ENCODE results near the gene POP5. TPM values are rescaled to one million over a fixed set of nuclear protein-coding genes. Genes with fewer than 3 reads are reported as not detected.

Gene POP5
- total RNA-seq, 1 donor from 2014 or later: 36.5 TPM

DNA sequence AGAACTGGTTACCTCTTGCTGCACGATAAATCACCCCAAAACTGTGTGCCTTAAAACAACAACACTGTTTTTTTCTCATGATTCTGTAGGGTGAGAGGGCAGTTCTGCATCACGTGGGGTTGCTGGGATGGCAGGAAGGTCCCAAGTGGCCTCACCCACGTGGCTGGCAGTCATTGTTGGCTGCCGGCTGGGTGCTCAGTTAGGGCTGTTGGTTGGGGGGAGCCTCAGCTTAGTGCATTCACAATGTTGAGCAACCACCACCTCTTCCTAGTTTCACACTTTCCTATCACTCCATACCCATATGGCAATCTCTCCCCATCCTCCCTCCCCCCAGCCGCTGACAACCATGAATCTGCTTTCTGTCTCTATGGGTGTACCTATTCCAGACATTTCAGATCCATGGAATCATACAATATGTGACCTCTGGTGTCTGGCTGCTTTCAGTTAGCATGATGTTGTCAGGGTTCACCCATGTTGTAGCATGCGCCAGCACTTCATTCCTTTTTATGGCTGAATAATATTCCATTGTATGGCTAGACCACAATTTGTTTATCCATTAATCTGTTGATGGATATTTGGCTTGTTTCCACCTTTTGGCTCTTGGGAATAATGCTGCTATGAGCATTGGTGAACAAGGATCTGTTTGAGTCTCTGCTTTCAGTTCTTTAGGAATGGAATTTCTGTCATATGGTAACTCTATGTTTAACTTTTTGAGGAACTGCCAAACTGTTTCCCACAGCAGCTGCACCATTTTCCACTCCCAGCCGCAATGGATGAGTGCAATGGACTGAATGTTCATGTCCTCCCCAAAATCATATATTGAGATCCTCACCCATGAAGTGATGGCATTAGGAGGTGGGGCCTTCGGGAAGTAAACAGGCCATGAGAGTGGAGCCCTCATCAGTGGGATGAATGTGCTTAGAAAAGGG lies 11.2 kb upstream of the POP5 start:
- no peak for DNase-seq (ENCODE audit: low spot score)
- intact Hi-C loops (cut with DNase I): no loop called here

DNA sequence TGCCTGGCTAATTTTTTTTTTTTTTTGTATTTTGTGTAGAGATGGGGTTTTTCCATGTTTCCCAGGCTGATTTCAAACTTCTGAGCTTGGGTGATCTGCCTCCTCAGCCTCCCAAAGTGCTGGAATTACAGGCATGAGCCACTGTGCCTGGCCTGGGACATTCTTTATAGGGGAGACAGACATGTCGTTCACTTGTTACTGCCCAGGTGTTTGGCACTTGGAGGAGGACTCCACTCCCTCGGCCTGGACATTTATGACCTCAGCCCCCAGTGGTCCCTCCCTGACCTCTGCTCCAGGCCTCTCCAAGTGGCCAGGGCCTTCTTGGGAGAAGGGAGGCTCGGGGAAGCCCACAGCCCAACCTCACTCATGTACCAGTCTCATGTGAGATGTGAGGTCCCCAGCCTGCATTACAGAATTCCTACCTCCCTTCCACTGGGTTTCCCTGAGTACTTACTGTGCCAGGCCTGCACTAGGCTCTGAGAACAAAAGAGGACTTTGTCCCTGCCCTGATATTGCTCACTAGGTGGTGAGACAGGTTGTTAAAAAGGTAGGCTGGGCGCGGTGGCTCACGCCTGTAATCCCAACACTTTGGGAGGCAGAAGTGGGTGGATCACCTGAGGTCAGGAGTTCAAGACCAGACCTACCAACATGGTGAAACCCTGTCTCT lies 9.7 kb upstream of the POP5 start:
- intact Hi-C loops (cut with DNase I): no loop called here
- DNase-seq (ENCODE audit: low spot score): no peak

DNA sequence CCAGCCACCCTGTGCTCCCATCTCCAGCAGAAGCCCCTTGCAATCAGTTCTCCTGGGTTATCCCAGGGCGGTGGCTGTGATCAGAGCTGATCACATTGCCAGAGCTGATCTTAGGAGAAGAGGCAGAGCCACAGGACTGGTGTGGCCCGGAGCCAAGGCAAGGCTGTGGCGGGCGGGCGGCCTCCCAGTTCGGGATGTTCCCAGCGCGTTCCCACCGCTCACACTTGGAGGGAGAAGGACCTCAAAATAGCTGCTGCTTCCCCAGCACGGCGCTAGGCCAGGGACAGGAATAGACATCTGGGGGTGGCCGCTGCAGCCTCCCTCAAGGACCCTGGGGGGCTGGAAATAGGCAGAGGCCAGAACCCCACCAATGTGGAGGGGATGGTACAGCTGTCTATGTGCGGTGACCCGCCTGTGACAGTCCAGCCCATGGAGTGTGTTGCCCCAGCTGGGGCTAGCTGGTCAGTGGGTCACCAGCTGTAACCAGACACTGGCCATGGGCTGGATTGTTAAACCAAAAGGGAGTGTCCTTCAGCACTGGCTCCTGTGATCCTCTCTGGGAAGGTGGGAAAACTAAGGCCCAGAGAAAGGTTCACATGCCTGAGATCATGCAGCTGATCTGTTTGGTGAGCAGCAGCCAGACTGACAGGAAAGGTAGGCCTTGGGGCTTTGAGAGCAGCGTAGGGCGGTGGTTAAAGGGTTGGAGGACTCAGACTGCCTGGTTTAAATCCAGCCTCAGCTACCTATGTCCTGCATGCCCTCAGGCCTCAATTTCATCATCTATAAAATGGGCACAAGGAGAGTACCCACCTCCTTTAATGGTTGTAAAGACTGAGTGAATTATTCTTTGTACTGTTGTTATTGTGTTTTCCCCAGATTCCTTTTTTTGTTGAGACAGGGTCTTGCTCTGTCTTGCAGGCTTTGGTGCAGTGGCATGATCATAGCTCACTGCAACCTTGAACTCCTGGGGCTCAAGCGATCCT lies 8.0 kb upstream of the POP5 start:
- intact Hi-C loops (cut with DNase I): loop anchor here (10.0 kb wide), 1 partner anchor 506 kb away; no protein-coding TSS in a partner anchor
- DNase-seq (ENCODE audit: low spot score): peak; percentile 86

GRCh38 chr12:120588371-120588770 lies 7.2 kb upstream of the POP5 start:
- intact Hi-C loops (cut with DNase I): loop anchor here (10.0 kb wide), 1 partner anchor 506 kb away; no protein-coding TSS in a partner anchor
- DNase-seq (ENCODE audit: low spot score): no peak

- intact Hi-C loops (cut with DNase I): loop anchor here (10.0 kb wide), 1 partner anchor 508 kb away; no protein-coding TSS in a partner anchor
- DNase-seq (ENCODE audit: low spot score): no peak
These were observed 5.7 kb upstream of the POP5 start for GRCh38 chr12:120586860-120587259.

DNA sequence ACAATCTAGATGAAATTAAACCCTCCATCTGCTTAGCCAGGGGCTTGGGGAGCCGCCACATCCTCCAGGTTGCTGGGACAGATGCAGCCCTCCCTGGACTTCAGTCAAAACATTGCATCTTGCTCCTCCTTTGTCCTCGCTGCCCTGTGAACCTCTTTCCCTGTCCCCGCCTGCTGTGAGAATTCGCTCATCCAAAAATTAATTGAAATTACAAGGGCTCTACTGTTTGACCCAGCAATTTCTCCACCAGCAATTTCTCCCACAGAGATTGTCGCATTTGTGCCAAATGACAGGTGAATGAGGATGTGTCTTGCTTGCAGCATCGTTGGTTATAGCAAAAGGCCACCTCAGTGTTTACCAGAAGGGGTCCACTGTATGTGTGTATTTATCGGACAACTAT lies 5.0 kb upstream of the POP5 start:
- intact Hi-C loops (cut with DNase I): loop anchor here (10.0 kb wide), 1 partner anchor 509 kb away; no protein-coding TSS in a partner anchor
- DNase-seq (ENCODE audit: low spot score): no peak

GRCh38 chr12:120584343-120585149 lies 3.3 kb upstream of the POP5 start:
- intact Hi-C loops (cut with DNase I): loop anchor here (5.0 to 10.0 kb wide), 4 partner anchors 52 to 510 kb away; partner anchors contain the start of gene RNF10
- DNase-seq (ENCODE audit: low spot score): peak; percentile 77

- intact Hi-C loops (cut with DNase I): loop anchor here (2.0 to 10.0 kb wide), 5 partner anchors 51 to 511 kb away; partner anchors contain the start of gene RNF10
These were observed 2.4 kb upstream of the POP5 start for GRCh38 chr12:120583478-120584030.

GRCh38 chr12:120581998-120582397 lies 796 bp upstream of the POP5 start:
- intact Hi-C loops (cut with DNase I): loop anchor here (2.0 to 10.0 kb wide), 5 partner anchors 50 to 513 kb away; partner anchors contain the start of gene RNF10
- no peak for DNase-seq (ENCODE audit: low spot score)

More at GRCh38 chr12:120583478-120584030, 2.4 kb upstream of the POP5 start:
- peak; percentile 85 for DNase-seq (ENCODE audit: low spot score)

DNA sequence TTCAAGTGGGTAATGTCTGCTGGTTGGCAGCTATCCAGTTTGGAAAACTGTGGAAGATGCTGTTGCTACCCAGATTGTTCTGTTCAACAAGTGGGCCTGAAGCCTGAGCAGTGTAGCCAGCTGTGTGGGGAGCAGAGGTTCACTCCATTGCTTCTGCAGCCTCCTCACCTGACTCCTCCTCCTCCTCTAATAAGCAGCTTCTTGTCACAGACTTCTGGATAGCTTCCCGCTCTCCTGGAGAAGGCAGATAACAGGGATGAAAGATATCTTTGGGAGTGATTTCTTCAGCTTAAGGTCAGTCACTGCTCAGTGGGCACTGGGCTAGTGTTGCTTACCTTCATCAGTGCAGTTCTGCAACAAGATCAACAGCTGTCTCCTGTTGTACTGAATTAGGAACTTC lies 2.0 kb downstream of the POP5 start:
- intact Hi-C loops (cut with DNase I): no loop called here
- DNase-seq (ENCODE audit: low spot score): no peak

DNA sequence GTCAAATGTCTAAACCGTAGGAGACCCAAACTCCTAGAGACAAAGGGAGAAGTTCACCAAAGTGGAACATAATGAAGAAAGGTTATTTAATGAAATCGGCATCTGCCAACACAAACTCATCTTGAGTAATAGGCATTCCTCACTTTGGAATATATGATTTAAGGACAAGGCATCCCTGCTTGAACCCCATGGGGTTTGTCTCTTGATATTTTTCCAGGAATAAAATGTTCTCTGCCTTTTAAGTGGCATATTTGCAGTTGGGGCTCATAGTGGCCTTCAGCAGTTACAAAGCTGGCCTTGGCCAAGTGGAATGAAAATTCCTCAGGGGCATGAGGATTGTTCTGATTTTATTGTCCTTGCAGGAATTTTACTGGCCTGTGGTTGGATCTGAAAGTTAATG lies 7.1 kb downstream of the POP5 start:
- DNase-seq (ENCODE audit: low spot score): no peak
- intact Hi-C loops (cut with DNase I): no loop called here

GRCh38 chr12:120573560-120573959 lies 7.6 kb downstream of the POP5 start:
- DNase-seq (ENCODE audit: low spot score): no peak
- intact Hi-C loops (cut with DNase I): no loop called here

GRCh38 chr12:120571299-120571698 lies 9.9 kb downstream of the POP5 start:
- intact Hi-C loops (cut with DNase I): no loop called here
- DNase-seq (ENCODE audit: low spot score): no peak

DNA sequence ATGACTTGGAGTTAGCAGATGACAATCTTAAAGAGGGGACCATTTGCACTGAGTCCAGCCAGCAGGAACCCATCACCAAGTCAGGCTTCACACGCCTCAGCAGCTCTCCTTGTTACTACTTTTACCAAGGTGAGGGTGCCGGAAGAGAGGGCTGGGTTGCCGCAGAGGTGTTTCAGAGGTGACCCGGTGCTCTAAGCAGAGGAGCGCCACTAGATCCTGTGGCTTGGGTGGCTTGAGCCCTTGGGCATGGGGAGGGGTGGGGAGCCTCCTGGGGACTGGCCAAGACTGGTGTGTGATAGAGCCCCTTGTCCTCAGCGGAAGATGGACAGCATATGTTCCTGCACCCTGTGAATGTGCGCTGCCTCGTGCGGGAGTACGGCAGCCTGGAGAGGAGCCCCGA lies 17.7 kb downstream of the POP5 start:
- DNase-seq (ENCODE audit: low spot score): no peak
- intact Hi-C loops (cut with DNase I): no loop called here

- intact Hi-C loops (cut with DNase I): no loop called here
These were observed 18.3 kb downstream of the POP5 start for GRCh38 chr12:120562906-120563305.

DNA sequence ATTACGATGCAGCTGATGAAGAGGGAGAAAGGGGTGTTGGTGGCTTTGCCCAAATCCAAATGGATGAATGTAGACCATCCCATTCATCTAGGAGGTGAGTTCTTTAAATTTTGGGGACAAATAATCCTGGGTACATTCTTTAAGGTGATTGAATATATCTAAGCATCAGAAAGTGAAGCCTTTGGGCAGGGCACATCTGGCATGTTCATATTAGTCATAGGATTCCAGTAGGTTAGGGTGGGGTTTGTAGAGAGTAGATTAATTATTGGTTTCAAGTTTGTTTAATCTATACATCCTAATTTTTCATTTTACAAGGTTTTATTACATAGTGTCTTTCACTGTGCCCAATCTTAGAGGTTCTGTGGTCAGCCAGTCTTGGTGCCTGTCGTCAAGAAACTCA lies 23.6 kb downstream of the POP5 start:
- intact Hi-C loops (cut with DNase I): no loop called here
- DNase-seq (ENCODE audit: low spot score): no peak

More at GRCh38 chr12:120562906-120563305, 18.3 kb downstream of the POP5 start:
- no peak for DNase-seq (ENCODE audit: low spot score)

- no peak for DNase-seq (ENCODE audit: low spot score)
- intact Hi-C loops (cut with DNase I): no loop called here
These were observed 26.5 kb downstream of the POP5 start for GRCh38 chr12:120554678-120555077.

DNA sequence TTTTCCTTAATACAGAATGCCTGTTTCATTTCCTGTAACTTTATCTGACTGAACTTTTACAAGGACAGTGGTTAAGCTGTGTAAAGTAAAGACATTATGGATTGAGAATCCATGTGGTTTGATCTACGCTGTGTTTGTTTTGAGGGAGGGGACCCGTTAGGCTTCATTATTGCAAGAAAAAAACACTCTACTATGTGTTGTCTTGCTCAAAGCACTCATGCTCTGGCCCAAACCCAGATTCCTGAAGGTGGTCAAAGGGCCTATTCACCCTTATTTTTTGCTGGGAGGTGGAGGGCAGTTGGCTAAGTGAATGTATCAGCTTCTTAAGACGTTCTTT lies 35.2 kb downstream of the POP5 start:
- intact Hi-C loops (cut with DNase I): no loop called here
- DNase-seq (ENCODE audit: low spot score): no peak

All from cardiac septum (tissue), 1 donor.